GM23338 (cell line): ENCODE measurements around the gene FAM20C. TPM values are rescaled to one million over a fixed set of nuclear protein-coding genes. Genes with fewer than 3 reads are reported as not detected.

ENCODE experiments used
- ATAC-seq: fragments of 200-7000 bp; cut with Tn5 transposase; 3 replicates; pipeline ENCODE4 v1.9.1; 2020
- DNase-seq: peaks from one replicate; pipeline ENCODE4 v3.0.0-alpha.2; 2015; ENCODE audit warnings: low spot score
- H2AFZ ChIP-seq: fragments of 200-600 bp; sonication (generic); 2 replicates; pipeline ENCODE4 v1.8.0; 2016; ENCODE audit warnings: antibody characterized with exemption, mild to moderate bottlenecking, moderate library complexity
- H3F3A ChIP-seq: fragments of 200-600 bp; sonication (generic); replicated peaks from 2 replicates; pipeline ENCODE4 v1.8.0; 2017; ENCODE audit warnings: antibody characterized with exemption, mixed run types, low read depth
- H3K27ac ChIP-seq: fragments of 200-600 bp; sonication (generic); 2 replicates; pipeline ENCODE4 v1.6.1; 2016; ENCODE audit warnings: low read depth
- H3K27me3 ChIP-seq: fragments of 200-600 bp; sonication (generic); 2 replicates; pipeline ENCODE4 v1.8.0; 2016; ENCODE audit warnings: mild to moderate bottlenecking, mixed run types, moderate library complexity; ENCODE audit not compliant: insufficient read depth
- H3K36me3 ChIP-seq: fragments of 200-600 bp; sonication (generic); 2 replicates; pipeline ENCODE4 v1.8.0; 2016; ENCODE audit warnings: mild to moderate bottlenecking; ENCODE audit not compliant: insufficient read depth
- H3K4me1 ChIP-seq: fragments of 200-600 bp; sonication (generic); 2 replicates; pipeline ENCODE4 v1.8.0; 2016; ENCODE audit warnings: mild to moderate bottlenecking, moderate library complexity; ENCODE audit not compliant: insufficient read depth
- H3K4me2 ChIP-seq: fragments of 200-600 bp; sonication (generic); 2 replicates; pipeline ENCODE4 v1.7.1; 2017; ENCODE audit warnings: mixed run types
- H3K4me3 ChIP-seq: fragments of 200-600 bp; sonication (generic); 2 replicates; pipeline ENCODE4 v1.6.1; 2016; ENCODE audit warnings: mixed run types
- H3K79me2 ChIP-seq: fragments of 200-600 bp; sonication (generic); replicated peaks from 2 replicates; pipeline ENCODE4 v1.8.0; 2017; ENCODE audit warnings: mild to moderate bottlenecking; ENCODE audit not compliant: insufficient read depth
- H3K9me2 ChIP-seq: fragments of 200-600 bp; sonication (generic); 2 replicates; pipeline ENCODE4 v1.8.0; 2017; ENCODE audit not compliant: insufficient read depth
- H4K20me1 ChIP-seq: fragments of 200-600 bp; sonication (generic); replicated peaks from 2 replicates; pipeline ENCODE4 v1.8.0; 2017; ENCODE audit warnings: mild to moderate bottlenecking; ENCODE audit not compliant: insufficient read depth
- H3K27ac Mint-ChIP-seq: 2 replicates; pipeline ENCODE4 v1.8.0; 2020; ENCODE audit warnings: inconsistent platforms, mild to moderate bottlenecking, moderate library complexity, mixed read lengths
- H3K27me3 Mint-ChIP-seq: 3 replicates; pipeline ENCODE4 v1.8.0; 2022; ENCODE audit warnings: low read depth, mild to moderate bottlenecking, moderate library complexity, mixed read lengths, inconsistent platforms; ENCODE audit not compliant: insufficient read depth, poor library complexity
- H3K36me3 Mint-ChIP-seq: 3 replicates; pipeline ENCODE4 v1.8.0; 2021; ENCODE audit warnings: low read depth, mild to moderate bottlenecking, inconsistent platforms, moderate library complexity, mixed read lengths
- H3K4me1 Mint-ChIP-seq: 3 replicates; pipeline ENCODE4 v1.8.0; 2020; ENCODE audit warnings: mild to moderate bottlenecking, inconsistent platforms, mixed read lengths
- H3K4me3 Mint-ChIP-seq: 3 replicates; pipeline ENCODE4 v1.8.0; 2021; ENCODE audit warnings: moderate library complexity, mild to moderate bottlenecking, inconsistent platforms, mixed read lengths
- H3K9me3 Mint-ChIP-seq: 3 replicates; pipeline ENCODE4 v1.8.0; 2020; ENCODE audit warnings: moderate library complexity, mild to moderate bottlenecking, inconsistent platforms, mixed read lengths
- CREB1 ChIP-seq: fragments of 250-450 bp; sonication (Bioruptor Pico); IDR thresholded peaks from 2 replicates; pipeline ENCODE4 v1.5.0; 2020; ENCODE audit warnings: low read depth, mild to moderate bottlenecking, moderate library complexity
- CTCF ChIP-seq, 2 experiments: fragments of 200-600 bp in 1 of 2; sonication (generic) in 1 of 2; conservative IDR thresholded peaks; 2 replicates each; pipeline versions ENCODE4 v1.5.1 to v1.6.1; 2016 to 2017; ENCODE audit warnings: antibody characterized with exemption in 2 of 2, low read depth in 2 of 2, mild to moderate bottlenecking in 2 of 2, moderate library complexity in 1 of 2
- EZH2 ChIP-seq: fragments of 200-600 bp; sonication (generic); IDR thresholded peaks from one replicate; pipeline ENCODE4 v1.8.0; 2017; ENCODE audit warnings: antibody characterized with exemption, mild to moderate bottlenecking, low read depth; ENCODE audit not compliant: unreplicated experiment
- EZH2phosphoT487 ChIP-seq: fragments of 200-600 bp; sonication (generic); IDR thresholded peaks from one replicate; pipeline ENCODE4 v1.8.1; 2018; ENCODE audit warnings: antibody characterized with exemption; ENCODE audit not compliant: unreplicated experiment
- NANOG ChIP-seq: IDR thresholded peaks from 2 replicates; pipeline ENCODE4 v1.6.1; 2016; ENCODE audit warnings: antibody characterized with exemption, borderline replicate concordance
- POLR2AphosphoS5 ChIP-seq: IDR thresholded peaks from 2 replicates; pipeline ENCODE4 v1.6.1; 2016; ENCODE audit warnings: antibody characterized with exemption, low read depth
- ZNF114 ChIP-seq: fragments of 250-450 bp; sonication (Bioruptor Pico); IDR thresholded peaks from 2 replicates; pipeline ENCODE4 v1.5.0; 2020; ENCODE audit warnings: mild to moderate bottlenecking, moderate library complexity
- ZNF462 ChIP-seq: fragments of 250-450 bp; sonication (Bioruptor Pico); IDR thresholded peaks from 2 replicates; pipeline ENCODE4 v1.5.0; 2020; ENCODE audit warnings: mild to moderate bottlenecking, moderate library complexity
- polyA plus RNA-seq: library from polyadenylated mRNA; unstranded; fragments of >200 nt; fragmentation: Nextera tagmentation; extraction: Ambion mirVana; gene quantifications from 2 replicates; pipeline ENCODE4 v1.2.1, GENCODE V29; 2016
- total RNA-seq: library from RNA; depleted of rRNA; stranded (reverse); fragments of >200 nt; shearing (Covaris generic); gene quantifications from 2 replicates; pipeline ENCODE4 v1.2.3, GENCODE V29; 2014

Gene FAM20C
- total and polyA plus RNA-seq, 2 experiments from 2014 or later, result 7.6 to 24.8 TPM

- ATAC-seq (no peak), DNase-seq (no peak)
- H3K4me3 ChIP-seq, result no peak overlapping the region
- H3K4me2 ChIP-seq, result no peak overlapping the region
- no peaks in the 10 kb centered on the region for H3K4me1 ChIP-seq
- no peaks in the 10 kb centered on the region for H3K27me3 ChIP-seq
- H3K27ac ChIP-seq, result no peak overlapping the region
- Mint-ChIP-seq H3K36me3 (peaks cover 73% of the 10 kb centered on the region), H3K4me3 (no peak overlapping the region), H3K27ac (no peak overlapping the region), H3K9me3 (peaks cover 9% of the 10 kb centered on the region), H3K4me1 (peaks cover 7% of the 10 kb centered on the region), H3K27me3 (peaks cover 24% of the 10 kb centered on the region)
- no peaks in the 10 kb centered on the region for H3K9me2 ChIP-seq
- no peak for TF ChIP-seq NANOG
- TF ChIP-seq ZNF114 (CRISPR knock-in tag), result no peak
- no peak for TF ChIP-seq EZH2
- no peak for TF ChIP-seq CREB1
- TF ChIP-seq EZH2phosphoT487, result no peak
- no peak for TF ChIP-seq POLR2AphosphoS5
- TF ChIP-seq ZNF462 (CRISPR knock-in tag), result no peak
- TF ChIP-seq CTCF (conservative IDR thresholded peaks at IDR 0.05; ENCODE audit: low read depth in 2 of 2), result no peak
- H3F3A ChIP-seq, result no peaks in the 10 kb centered on the region
- H3K36me3 ChIP-seq, result no peaks in the 10 kb centered on the region; the same call in 1 of the 2 replicates
- no peaks in the 10 kb centered on the region; the same call in 1 of the 2 replicates for H4K20me1 ChIP-seq
- H3K79me2 ChIP-seq, result peaks cover 10% of the 10 kb centered on the region
- H2AFZ ChIP-seq, result no peak overlapping the region
Observed at GRCh38 chr7:208816-209215, 16.4 kb downstream of the FAM20C start.
